Measurements from ENCODE around the gene DNASE1L2. TPM values are rescaled to one million over a fixed set of nuclear protein-coding genes. Genes with fewer than 3 reads are reported as not detected.

Gene DNASE1L2
- total RNA-seq, 1 donor from 2014 or later, result 1.3 TPM

- no peak for DNase-seq
Observed at GRCh38 chr16:2286550-2286949, 50.3 kb downstream of the DNASE1L2 start.

- no peak for DNase-seq
Observed at GRCh38 chr16:2287916-2288547, 51.8 kb downstream of the DNASE1L2 start.

Small RNA genes lying within 50 kb of the gene (small RNA-seq; reads per million reads assigned to genes)
- gene MIR3677 (ENCODE audit: low replicate concordance) (not detected), gene MIR4717 (ENCODE audit: low replicate concordance) (not detected)

Other genes starting within 250 kb of the DNASE1L2 start
- 4.7 TPM for gene SYNGR3, start 246.5 kb upstream of the DNASE1L2 start, total RNA-seq
- gene ZNF598, start 226.6 kb upstream of the DNASE1L2 start, total RNA-seq, result 15.2 TPM
- gene NPW, start 216.7 kb upstream of the DNASE1L2 start, total RNA-seq, result 0.82 TPM
- gene NHERF2, start 209.5 kb upstream of the DNASE1L2 start, total RNA-seq, result 45.7 TPM
- 28.7 TPM for gene NTHL1, start 188.6 kb upstream of the DNASE1L2 start, total RNA-seq
- 57.2 TPM for gene TSC2, start 188.5 kb upstream of the DNASE1L2 start, total RNA-seq
- 138 TPM for gene PKD1, start 100.5 kb upstream of the DNASE1L2 start, total RNA-seq
- gene RAB26, start 87.8 kb upstream of the DNASE1L2 start, total RNA-seq, result not detected
- gene TRAF7, start 80.7 kb upstream of the DNASE1L2 start, total RNA-seq, result 27.4 TPM
- 1.0 TPM for gene CASKIN1, start 39.8 kb upstream of the DNASE1L2 start, total RNA-seq
- gene MLST8, start 31.0 kb upstream of the DNASE1L2 start, total RNA-seq, result 27.0 TPM
- gene BRICD5, start 25.6 kb upstream of the DNASE1L2 start, total RNA-seq, result 1.9 TPM
- 18.2 TPM for gene PGP, start 21.6 kb upstream of the DNASE1L2 start, total RNA-seq
- gene E4F1, start 12.9 kb upstream of the DNASE1L2 start, total RNA-seq, result 23.7 TPM
- 83.7 TPM for gene ECI1, start 15.1 kb downstream of the DNASE1L2 start, total RNA-seq
- 90.2 TPM for gene RNPS1, start 31.7 kb downstream of the DNASE1L2 start, total RNA-seq
- 8.7 TPM for gene ABCA3, start 104.3 kb downstream of the DNASE1L2 start, total RNA-seq
- 9.3 TPM for gene CCNF, start 193.0 kb downstream of the DNASE1L2 start, total RNA-seq
- gene TEDC2, start 223.7 kb downstream of the DNASE1L2 start, total RNA-seq, result 3.4 TPM
- 9.1 TPM for gene NTN3, start 234.9 kb downstream of the DNASE1L2 start, total RNA-seq
- gene TBC1D24, start 238.7 kb downstream of the DNASE1L2 start, total RNA-seq, result 20.4 TPM

All from tongue (tissue), 3 donors.